ENCODE measurements around the gene POLG. TPM values are rescaled to one million over a fixed set of nuclear protein-coding genes. Genes with fewer than 3 reads are reported as not detected.

Gene POLG
- total RNA-seq, 1 donor from 2014 or later = 50.3 TPM

GRCh38 chr15:89377024-89377841, 42.6 kb upstream of the POLG start:
- Histone ChIP-seq H3K4me1 (peaks cover 23% of the 10 kb centered on the region), H3K36me3 (no peaks in the 10 kb centered on the region), H3K4me3 (no peak overlapping the region), H3K9me3 (no peaks in the 10 kb centered on the region), H3K27me3 (peaks cover 6% of the 10 kb centered on the region), H3K27ac (no peak overlapping the region)
- no peak for TF ChIP-seq CTCF (IDR thresholded peaks at IDR 0.05)
- no peak for TF ChIP-seq POLR2A (IDR thresholded peaks at IDR 0.05)
- no peak for TF ChIP-seq POLR2AphosphoS5 (IDR thresholded peaks at IDR 0.05; ENCODE audit: insufficient read depth in 1 of 2, low read depth in 1 of 2)
- no peak for DNase-seq (ENCODE audit: extremely low spot score in 2 of 2)
- intact Hi-C loops (cut with DNase I) = no loop called here

GRCh38 chr15:89376388-89376787, 41.8 kb upstream of the POLG start:
- Histone ChIP-seq H3K4me1 (peaks cover 30% of the 10 kb centered on the region), H3K27ac (no peak overlapping the region), H3K4me3 (no peak overlapping the region), H3K36me3 (no peaks in the 10 kb centered on the region), H3K9me3 (no peaks in the 10 kb centered on the region), H3K27me3 (peaks cover 6% of the 10 kb centered on the region)
- no peak for DNase-seq (ENCODE audit: extremely low spot score in 2 of 2)
- TF ChIP-seq POLR2AphosphoS5 (IDR thresholded peaks at IDR 0.05; ENCODE audit: insufficient read depth in 1 of 2, low read depth in 1 of 2) = no peak
- intact Hi-C loops (cut with DNase I) = no loop called here

- Histone ChIP-seq H3K4me3 (no peak overlapping the region), H3K27me3 (peaks cover 13% of the 10 kb centered on the region), H3K4me1 (peaks cover 40% of the 10 kb centered on the region), H3K27ac (no peak overlapping the region), H3K36me3 (no peaks in the 10 kb centered on the region), H3K9me3 (no peaks in the 10 kb centered on the region)
- intact Hi-C loops (cut with DNase I) = no loop called here
- DNase-seq (ENCODE audit: extremely low spot score in 2 of 2) = no peak
- TF ChIP-seq POLR2A (IDR thresholded peaks at IDR 0.05) (no peak), POLR2AphosphoS5 (IDR thresholded peaks at IDR 0.05; ENCODE audit: insufficient read depth in 1 of 2, low read depth in 1 of 2) (no peak), CTCF (IDR thresholded peaks at IDR 0.05) (no peak)
Measured at GRCh38 chr15:89375093-89376005, 40.7 kb upstream of the POLG start.

GRCh38 chr15:89374086-89374981, 39.7 kb upstream of the POLG start:
- TF ChIP-seq POLR2AphosphoS5 (IDR thresholded peaks at IDR 0.05; ENCODE audit: insufficient read depth in 1 of 2, low read depth in 1 of 2) (no peak), CTCF (IDR thresholded peaks at IDR 0.05) (no peak)
- intact Hi-C loops (cut with DNase I) = no loop called here
- Histone ChIP-seq H3K36me3 (no peaks in the 10 kb centered on the region), H3K27ac (no peak overlapping the region), H3K4me3 (no peak overlapping the region), H3K4me1 (peaks cover 37% of the 10 kb centered on the region), H3K9me3 (no peaks in the 10 kb centered on the region), H3K27me3 (peaks cover 15% of the 10 kb centered on the region)
- DNase-seq (ENCODE audit: extremely low spot score in 2 of 2) = no peak
